ENCODE measurements around the gene MEG3.

Gene MEG3

GRCh38 chr14:100840286-100841065 lies 14.6 kb downstream of the MEG3 start:
- no peak overlapping the region for H3K4me3 ChIP-seq (ENCODE audit: low read length)
- no peaks in the 10 kb centered on the region for H3K9me3 ChIP-seq (ENCODE audit: control insufficient read depth, low read length)
- H3K27me3 ChIP-seq (ENCODE audit: control insufficient read depth, insufficient read depth, low read length) = peaks cover 3% of the 10 kb centered on the region
- no peaks in the 10 kb centered on the region for H3K4me1 ChIP-seq (ENCODE audit: control insufficient read depth, insufficient read depth, low read length)
- H3K36me3 ChIP-seq (ENCODE audit: control insufficient read depth, insufficient read depth, low read length) = no peaks in the 10 kb centered on the region
- no peak overlapping the region for H3K9ac ChIP-seq (ENCODE audit: low read length)

- Histone ChIP-seq H3K36me3 (ENCODE audit: control insufficient read depth, insufficient read depth, low read length) (no peaks in the 10 kb centered on the region), H3K27me3 (ENCODE audit: control insufficient read depth, insufficient read depth, low read length) (peaks cover 1% of the 10 kb centered on the region), H3K4me3 (ENCODE audit: low read length) (no peak overlapping the region), H3K9me3 (ENCODE audit: control insufficient read depth, low read length) (no peaks in the 10 kb centered on the region), H3K9ac (ENCODE audit: low read length) (no peak overlapping the region), H3K4me1 (ENCODE audit: control insufficient read depth, insufficient read depth, low read length) (no peaks in the 10 kb centered on the region)
Observed at GRCh38 chr14:100841066-100841760, 15.3 kb downstream of the MEG3 start.

- H3K9me3 ChIP-seq (ENCODE audit: control insufficient read depth, low read length) = no peaks in the 10 kb centered on the region
- no peak overlapping the region for H3K9ac ChIP-seq (ENCODE audit: low read length)
- H3K4me1 ChIP-seq (ENCODE audit: control insufficient read depth, insufficient read depth, low read length) = no peaks in the 10 kb centered on the region
- H3K36me3 ChIP-seq (ENCODE audit: control insufficient read depth, insufficient read depth, low read length) = no peaks in the 10 kb centered on the region
- no peak overlapping the region for H3K4me3 ChIP-seq (ENCODE audit: low read length)
- no peaks in the 10 kb centered on the region for H3K27me3 ChIP-seq (ENCODE audit: control insufficient read depth, insufficient read depth, low read length)
Observed at GRCh38 chr14:100841761-100842403, 16.0 kb downstream of the MEG3 start.

GRCh38 chr14:100842799-100843198 lies 16.9 kb downstream of the MEG3 start:
- Histone ChIP-seq H3K4me3 (ENCODE audit: low read length) (no peak overlapping the region), H3K4me1 (ENCODE audit: control insufficient read depth, insufficient read depth, low read length) (no peaks in the 10 kb centered on the region), H3K9me3 (ENCODE audit: control insufficient read depth, low read length) (no peaks in the 10 kb centered on the region), H3K27me3 (ENCODE audit: control insufficient read depth, insufficient read depth, low read length) (no peaks in the 10 kb centered on the region), H3K36me3 (ENCODE audit: control insufficient read depth, insufficient read depth, low read length) (no peaks in the 10 kb centered on the region), H3K9ac (ENCODE audit: low read length) (no peak overlapping the region)

GRCh38 chr14:100844082-100844408 lies 18.1 kb downstream of the MEG3 start:
- H3K27me3 ChIP-seq (ENCODE audit: control insufficient read depth, insufficient read depth, low read length) = no peaks in the 10 kb centered on the region
- no peaks in the 10 kb centered on the region for H3K9me3 ChIP-seq (ENCODE audit: control insufficient read depth, low read length)
- no peaks in the 10 kb centered on the region for H3K4me1 ChIP-seq (ENCODE audit: control insufficient read depth, insufficient read depth, low read length)
- no peak overlapping the region for H3K4me3 ChIP-seq (ENCODE audit: low read length)
- no peak overlapping the region for H3K9ac ChIP-seq (ENCODE audit: low read length)
- H3K36me3 ChIP-seq (ENCODE audit: control insufficient read depth, insufficient read depth, low read length) = no peaks in the 10 kb centered on the region

GRCh38 chr14:100844421-100844820 lies 18.5 kb downstream of the MEG3 start:
- no peak overlapping the region for H3K4me3 ChIP-seq (ENCODE audit: low read length)
- H3K4me1 ChIP-seq (ENCODE audit: control insufficient read depth, insufficient read depth, low read length) = no peaks in the 10 kb centered on the region
- no peaks in the 10 kb centered on the region for H3K27me3 ChIP-seq (ENCODE audit: control insufficient read depth, insufficient read depth, low read length)
- no peaks in the 10 kb centered on the region for H3K9me3 ChIP-seq (ENCODE audit: control insufficient read depth, low read length)
- H3K9ac ChIP-seq (ENCODE audit: low read length) = no peak overlapping the region
- H3K36me3 ChIP-seq (ENCODE audit: control insufficient read depth, insufficient read depth, low read length) = no peaks in the 10 kb centered on the region

- Histone ChIP-seq H3K36me3 (ENCODE audit: control insufficient read depth, insufficient read depth, low read length) (no peaks in the 10 kb centered on the region), H3K9ac (ENCODE audit: low read length) (no peak overlapping the region), H3K27me3 (ENCODE audit: control insufficient read depth, insufficient read depth, low read length) (no peaks in the 10 kb centered on the region), H3K9me3 (ENCODE audit: control insufficient read depth, low read length) (no peaks in the 10 kb centered on the region), H3K4me1 (ENCODE audit: control insufficient read depth, insufficient read depth, low read length) (no peaks in the 10 kb centered on the region), H3K4me3 (ENCODE audit: low read length) (no peak overlapping the region)
Observed at GRCh38 chr14:100844846-100845245, 18.9 kb downstream of the MEG3 start.

- Histone ChIP-seq H3K36me3 (ENCODE audit: control insufficient read depth, insufficient read depth, low read length) (no peaks in the 10 kb centered on the region), H3K27me3 (ENCODE audit: control insufficient read depth, insufficient read depth, low read length) (no peaks in the 10 kb centered on the region), H3K4me1 (ENCODE audit: control insufficient read depth, insufficient read depth, low read length) (no peaks in the 10 kb centered on the region), H3K9ac (ENCODE audit: low read length) (no peak overlapping the region), H3K9me3 (ENCODE audit: control insufficient read depth, low read length) (no peaks in the 10 kb centered on the region), H3K4me3 (ENCODE audit: low read length) (no peak overlapping the region)
Observed at GRCh38 chr14:100845341-100845740, 19.4 kb downstream of the MEG3 start.

GRCh38 chr14:100846309-100846859 lies 20.5 kb downstream of the MEG3 start:
- no peak overlapping the region for H3K9ac ChIP-seq (ENCODE audit: low read length)

GRCh38 chr14:100849115-100849781 lies 23.3 kb downstream of the MEG3 start:
- H3K36me3 ChIP-seq (ENCODE audit: control insufficient read depth, insufficient read depth, low read length) = no peaks in the 10 kb centered on the region
- H3K9me3 ChIP-seq (ENCODE audit: control insufficient read depth, low read length) = no peaks in the 10 kb centered on the region
- no peaks in the 10 kb centered on the region for H3K4me1 ChIP-seq (ENCODE audit: control insufficient read depth, insufficient read depth, low read length)
- H3K9ac ChIP-seq (ENCODE audit: low read length) = no peak overlapping the region
- H3K4me3 ChIP-seq (ENCODE audit: low read length) = no peak overlapping the region
- H3K27me3 ChIP-seq (ENCODE audit: control insufficient read depth, insufficient read depth, low read length) = no peaks in the 10 kb centered on the region

More at GRCh38 chr14:100846309-100846859, 20.5 kb downstream of the MEG3 start:
- H3K27me3 ChIP-seq (ENCODE audit: control insufficient read depth, insufficient read depth, low read length) = no peaks in the 10 kb centered on the region
- H3K4me3 ChIP-seq (ENCODE audit: low read length) = no peak overlapping the region
- no peaks in the 10 kb centered on the region for H3K9me3 ChIP-seq (ENCODE audit: control insufficient read depth, low read length)
- H3K4me1 ChIP-seq (ENCODE audit: control insufficient read depth, insufficient read depth, low read length) = no peaks in the 10 kb centered on the region
- H3K36me3 ChIP-seq (ENCODE audit: control insufficient read depth, insufficient read depth, low read length) = no peaks in the 10 kb centered on the region

- no peaks in the 10 kb centered on the region for H3K9me3 ChIP-seq (ENCODE audit: control insufficient read depth, low read length)
- H3K9ac ChIP-seq (ENCODE audit: low read length) = no peak overlapping the region
- no peaks in the 10 kb centered on the region for H3K36me3 ChIP-seq (ENCODE audit: control insufficient read depth, insufficient read depth, low read length)
- H3K27me3 ChIP-seq (ENCODE audit: control insufficient read depth, insufficient read depth, low read length) = no peaks in the 10 kb centered on the region
- H3K4me1 ChIP-seq (ENCODE audit: control insufficient read depth, insufficient read depth, low read length) = no peaks in the 10 kb centered on the region
- no peak overlapping the region for H3K4me3 ChIP-seq (ENCODE audit: low read length)
Observed at GRCh38 chr14:100850841-100851585, 25.1 kb downstream of the MEG3 start.
